HG03457 (cell line): ENCODE measurements around the gene MAML3.
"Not testable (repeated sequence)": the region's sequence is repeated elsewhere in the genome, so short reads cannot be mapped to it uniquely, and the experiment has no call there.

Experiments used
- ATAC-seq: cut with Tn5 transposase; IDR thresholded peaks from one replicate; pipeline ENCODE4 v1.9.1; 2021; ENCODE audit warnings: moderate number of reproducible peaks; ENCODE audit not compliant: unreplicated experiment

MAML3 gene

GRCh38 chr4:139710073-139710472, 443.9 kb downstream of the MAML3 start:
- ATAC-seq: no peak

GRCh38 chr4:139709660-139710059, 444.3 kb downstream of the MAML3 start:
- ATAC-seq: no peak

- no peak for ATAC-seq
These were observed 449.0 kb downstream of the MAML3 start for GRCh38 chr4:139704915-139705485.

DNA sequence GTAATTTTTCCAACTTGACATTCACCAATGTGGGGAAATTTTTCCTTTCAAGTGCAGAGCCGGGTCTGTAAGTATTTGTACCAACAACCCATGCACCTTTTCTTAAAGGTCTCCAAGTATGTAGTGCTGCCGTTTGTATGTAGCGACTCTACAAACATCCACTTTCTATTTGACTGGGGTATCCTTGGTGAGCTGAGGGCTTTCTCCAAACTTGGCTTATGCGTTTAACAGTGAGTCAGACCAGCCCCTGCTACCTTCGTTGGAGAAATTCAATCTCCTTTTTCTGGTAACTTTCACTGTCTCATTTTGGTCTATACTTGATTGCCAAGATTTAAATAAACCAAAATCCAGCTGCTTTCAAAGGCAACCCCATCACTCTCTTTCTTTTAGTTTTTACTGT, 453.4 kb downstream of the MAML3 start:
- no peak for ATAC-seq

GRCh38 chr4:139698167-139698925, 455.6 kb downstream of the MAML3 start:
- not testable (repeated sequence) for ATAC-seq

DNA sequence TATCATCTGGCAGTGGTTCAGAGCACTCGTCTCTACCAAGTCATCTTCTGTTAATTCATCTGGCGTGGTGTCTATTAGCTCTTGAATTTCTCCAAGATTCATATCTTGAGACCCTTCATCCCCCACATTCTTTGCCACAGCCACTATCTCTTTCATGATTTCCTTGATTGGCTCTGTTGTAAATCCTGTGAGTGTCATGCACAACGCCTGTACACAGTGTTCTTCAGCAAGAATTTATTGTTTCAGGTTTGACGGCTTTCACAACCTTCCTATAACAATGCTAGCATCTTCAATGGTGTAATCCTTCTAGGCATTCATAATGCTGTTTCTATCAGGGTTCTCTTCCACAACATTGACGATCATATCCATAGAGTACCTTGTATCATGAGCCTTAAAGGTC, 457.5 kb downstream of the MAML3 start:
- no peak for ATAC-seq

DNA sequence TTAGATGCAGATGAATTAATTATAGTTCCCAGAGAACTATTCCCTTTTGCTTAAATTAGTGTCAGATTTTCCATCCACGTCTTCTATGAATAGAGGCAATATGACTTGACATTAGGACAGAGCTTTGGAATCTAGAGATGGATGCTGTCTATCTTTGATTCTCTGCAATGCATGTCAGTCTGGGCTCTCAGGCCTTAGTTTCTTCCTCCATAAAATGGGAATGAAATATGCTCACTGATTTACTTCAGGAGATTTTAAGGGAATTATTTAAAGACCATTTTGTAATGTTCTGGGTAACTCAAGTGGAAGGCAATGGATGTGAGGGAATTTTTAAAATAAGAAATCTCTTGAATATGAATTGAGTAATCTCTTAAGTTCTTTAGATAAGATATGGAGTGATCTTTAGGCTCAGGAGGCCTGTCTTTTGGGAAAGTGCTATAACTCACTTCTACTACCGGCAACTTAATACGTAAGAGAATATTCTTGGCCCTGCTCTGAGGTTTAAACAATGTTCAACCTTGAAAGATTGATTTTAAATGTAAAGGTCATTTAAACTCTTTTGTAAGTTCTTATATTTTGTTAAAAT, 459.4 kb downstream of the MAML3 start:
- no peak for ATAC-seq

GRCh38 chr4:139692309-139693012, 461.5 kb downstream of the MAML3 start:
- ATAC-seq: no peak

DNA sequence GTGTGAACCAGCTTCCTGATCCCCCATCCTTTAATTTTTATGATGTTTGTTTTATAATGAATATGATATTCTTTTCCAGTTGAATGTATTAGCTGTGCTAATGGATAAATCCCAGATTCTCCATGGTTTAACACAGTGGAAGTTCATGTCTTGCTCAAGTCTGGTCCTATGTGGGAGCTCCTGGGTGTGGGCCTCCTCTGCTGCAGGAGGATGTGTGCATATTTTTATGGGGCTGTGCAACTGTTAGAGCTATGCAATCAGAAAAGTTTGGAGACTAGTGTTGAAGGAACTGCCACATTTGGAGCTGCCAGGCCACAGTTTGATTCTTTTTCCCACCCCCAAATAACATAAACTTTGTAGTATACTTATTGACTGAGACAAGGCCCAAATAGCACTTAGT, 463.6 kb downstream of the MAML3 start:
- no peak for ATAC-seq

- no peak for ATAC-seq
These were observed 464.8 kb downstream of the MAML3 start for GRCh38 chr4:139689093-139689722.

GRCh38 chr4:139686988-139687387, 467.0 kb downstream of the MAML3 start:
- no peak for ATAC-seq

DNA sequence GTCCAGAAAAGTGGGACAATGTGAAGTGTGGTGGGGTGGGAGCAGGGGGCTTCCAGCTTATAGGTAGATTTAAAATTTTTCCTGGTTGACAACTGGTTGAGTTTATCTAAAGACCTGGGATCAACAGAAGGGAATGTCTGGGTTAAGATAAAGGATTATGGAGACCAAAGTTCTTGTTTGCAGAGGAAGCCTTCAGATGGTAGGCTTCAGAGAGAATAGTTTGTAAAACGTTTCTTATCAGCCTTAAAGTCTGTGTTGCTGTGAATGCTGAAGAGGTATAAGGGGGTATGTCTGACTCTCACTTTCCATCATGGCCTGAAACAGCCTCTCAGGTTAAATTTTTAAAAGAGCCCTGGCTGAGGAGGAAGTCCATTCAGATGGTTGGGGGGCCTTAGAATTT, 467.9 kb downstream of the MAML3 start:
- no peak for ATAC-seq

DNA sequence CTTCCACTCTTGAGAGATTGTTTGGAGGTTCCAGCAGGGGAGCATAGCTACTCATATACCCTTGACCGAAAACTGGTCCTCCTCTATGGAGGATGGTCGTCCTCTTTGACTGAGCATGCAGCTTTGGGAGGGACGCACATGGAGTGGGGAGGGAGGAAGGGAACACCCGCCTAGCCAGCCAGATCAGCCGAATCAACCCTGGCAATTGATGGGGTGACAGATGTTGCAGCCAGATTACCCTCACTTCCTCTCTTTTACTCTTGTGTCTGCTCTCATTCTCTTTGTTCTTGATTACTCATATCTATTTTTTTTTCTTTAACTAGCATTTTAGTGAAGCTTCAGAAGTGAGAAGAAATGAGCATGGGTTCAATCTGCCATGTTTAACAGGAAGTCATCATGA, 468.8 kb downstream of the MAML3 start:
- no peak for ATAC-seq

- ATAC-seq: no peak
These were observed 469.6 kb downstream of the MAML3 start for GRCh38 chr4:139684351-139684750.

DNA sequence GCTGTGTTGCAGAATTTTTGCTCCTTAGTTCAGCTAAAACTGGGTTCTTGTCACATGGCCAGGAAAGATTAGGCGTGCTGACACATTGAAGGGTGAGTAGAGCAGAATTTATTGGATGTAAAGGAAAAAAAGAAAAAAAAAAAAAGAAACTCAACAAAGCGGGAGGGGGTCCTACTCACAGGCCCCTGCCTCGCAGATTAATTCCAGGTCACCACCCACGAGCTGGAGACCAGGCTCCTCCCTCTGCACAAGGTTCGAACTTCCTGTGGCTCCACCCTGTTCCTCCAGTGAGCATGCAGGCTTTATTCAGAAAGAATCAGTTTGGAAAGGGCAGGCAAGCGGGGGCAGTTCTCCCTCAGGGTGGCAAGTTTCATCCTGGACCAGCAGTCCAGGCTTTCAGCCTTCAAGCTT, 471.2 kb downstream of the MAML3 start:
- no peak for ATAC-seq

GRCh38 chr4:139682309-139682708, 471.7 kb downstream of the MAML3 start:
- ATAC-seq: no peak

GRCh38 chr4:139676913-139677585, 476.9 kb downstream of the MAML3 start:
- ATAC-seq: no peak

- ATAC-seq: no peak
These were observed 477.6 kb downstream of the MAML3 start for GRCh38 chr4:139676365-139676764.

- no peak for ATAC-seq
These were observed 478.3 kb downstream of the MAML3 start for GRCh38 chr4:139675651-139676050.

DNA sequence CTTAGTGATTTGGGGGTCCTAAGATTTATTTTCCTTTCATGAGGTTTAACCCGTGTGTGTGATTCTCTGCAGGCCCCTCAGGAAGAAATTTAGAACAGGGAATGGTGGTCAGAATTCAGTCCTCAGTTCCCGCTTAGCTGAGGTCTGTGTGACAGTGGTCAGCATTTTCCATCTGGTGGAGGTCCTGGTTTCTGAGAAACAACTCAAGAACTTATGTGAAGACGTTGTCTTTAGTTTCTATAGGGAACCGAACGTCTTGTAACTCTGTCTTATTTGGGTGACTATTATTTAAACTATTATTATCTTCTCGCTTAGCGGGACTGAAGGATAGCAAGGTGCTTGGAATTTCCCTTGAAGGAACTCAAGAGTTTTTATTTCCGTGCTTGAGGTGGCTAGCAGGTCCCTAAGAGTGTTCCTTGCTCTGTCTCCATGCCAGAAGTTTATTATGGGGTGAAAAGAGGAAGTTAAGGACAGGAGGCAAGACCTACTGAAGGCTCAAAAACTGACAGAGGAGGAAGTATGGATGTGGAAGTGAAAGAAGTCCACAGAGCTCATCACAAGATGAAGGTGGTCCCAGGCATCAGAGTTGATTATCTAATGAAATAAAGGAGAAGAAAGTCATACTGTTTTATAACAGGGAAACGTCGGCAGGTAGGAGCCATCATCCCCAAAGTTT, 479.0 kb downstream of the MAML3 start:
- ATAC-seq: peak; percentile 46
